ENCODE measurements around the gene ATP1A3. TPM values are rescaled to one million over a fixed set of nuclear protein-coding genes. Genes with fewer than 3 reads are reported as not detected.

The ATP1A3 gene
- total RNA-seq, 1 donor from 2014 or later: not detected

- peaks cover 62% of the 10 kb centered on the region for H3K27me3 ChIP-seq (ENCODE audit: control insufficient read depth, insufficient read depth, low read length)
- no peak for DNase-seq (ENCODE audit: low read depth)
- no peak for FAIRE-seq
- no peak overlapping the region for H3K4me3 ChIP-seq (ENCODE audit: low read depth, low read length)
- TF ChIP-seq CTCF (IDR thresholded peaks at IDR 0.05; ENCODE audit: insufficient read depth, low read length, severe bottlenecking): no peak
- H3K36me3 ChIP-seq (ENCODE audit: control insufficient read depth, insufficient read depth, low read length): no peaks in the 10 kb centered on the region
Measured at GRCh38 chr19:41932259-41932719, 61.7 kb downstream of the ATP1A3 start.

- FAIRE-seq: no peak
- peak; percentile 39 for TF ChIP-seq CTCF (IDR thresholded peaks at IDR 0.05; ENCODE audit: insufficient read depth, low read length, severe bottlenecking)
Measured at GRCh38 chr19:41930926-41931592, 63.0 kb downstream of the ATP1A3 start.

GRCh38 chr19:41930322-41930722 is 63.7 kb downstream of the ATP1A3 start:
- TF ChIP-seq CTCF (IDR thresholded peaks at IDR 0.05; ENCODE audit: insufficient read depth, low read length, severe bottlenecking): no peak
- FAIRE-seq: peak; percentile 68
- H3K4me3 ChIP-seq (ENCODE audit: low read depth, low read length): no peak overlapping the region
- H3K27me3 ChIP-seq (ENCODE audit: control insufficient read depth, insufficient read depth, low read length): peaks cover 77% of the 10 kb centered on the region
- no peaks in the 10 kb centered on the region for H3K36me3 ChIP-seq (ENCODE audit: control insufficient read depth, insufficient read depth, low read length)
- DNase-seq (ENCODE audit: low read depth): no peak

More at GRCh38 chr19:41930926-41931592, 63.0 kb downstream of the ATP1A3 start:
- Histone ChIP-seq H3K36me3 (ENCODE audit: control insufficient read depth, insufficient read depth, low read length) (no peaks in the 10 kb centered on the region), H3K27me3 (ENCODE audit: control insufficient read depth, insufficient read depth, low read length) (peaks cover 70% of the 10 kb centered on the region), H3K4me3 (ENCODE audit: low read depth, low read length) (no peak overlapping the region)
- DNase-seq (ENCODE audit: low read depth): no peak

GRCh38 chr19:41929536-41930071 is 64.4 kb downstream of the ATP1A3 start:
- H3K27me3 ChIP-seq (ENCODE audit: control insufficient read depth, insufficient read depth, low read length): peaks cover 82% of the 10 kb centered on the region
- DNase-seq (ENCODE audit: low read depth) (no peak), FAIRE-seq (no peak)
- no peak overlapping the region for H3K4me3 ChIP-seq (ENCODE audit: low read depth, low read length)
- no peak for TF ChIP-seq CTCF (IDR thresholded peaks at IDR 0.05; ENCODE audit: insufficient read depth, low read length, severe bottlenecking)
- H3K36me3 ChIP-seq (ENCODE audit: control insufficient read depth, insufficient read depth, low read length): no peaks in the 10 kb centered on the region

GRCh38 chr19:41928754-41929535 is 65.1 kb downstream of the ATP1A3 start:
- DNase-seq (ENCODE audit: low read depth): no peak
- no peaks in the 10 kb centered on the region for H3K36me3 ChIP-seq (ENCODE audit: control insufficient read depth, insufficient read depth, low read length)
- H3K4me3 ChIP-seq (ENCODE audit: low read depth, low read length): no peak overlapping the region
- no peak for TF ChIP-seq CTCF (IDR thresholded peaks at IDR 0.05; ENCODE audit: insufficient read depth, low read length, severe bottlenecking)
- peak; percentile 89 for FAIRE-seq
- H3K27me3 ChIP-seq (ENCODE audit: control insufficient read depth, insufficient read depth, low read length): peaks cover 83% of the 10 kb centered on the region

Measured in bronchial epithelial cell (primary cell).